ENCODE measurements around the gene EXOSC5.

The EXOSC5 gene

DNA sequence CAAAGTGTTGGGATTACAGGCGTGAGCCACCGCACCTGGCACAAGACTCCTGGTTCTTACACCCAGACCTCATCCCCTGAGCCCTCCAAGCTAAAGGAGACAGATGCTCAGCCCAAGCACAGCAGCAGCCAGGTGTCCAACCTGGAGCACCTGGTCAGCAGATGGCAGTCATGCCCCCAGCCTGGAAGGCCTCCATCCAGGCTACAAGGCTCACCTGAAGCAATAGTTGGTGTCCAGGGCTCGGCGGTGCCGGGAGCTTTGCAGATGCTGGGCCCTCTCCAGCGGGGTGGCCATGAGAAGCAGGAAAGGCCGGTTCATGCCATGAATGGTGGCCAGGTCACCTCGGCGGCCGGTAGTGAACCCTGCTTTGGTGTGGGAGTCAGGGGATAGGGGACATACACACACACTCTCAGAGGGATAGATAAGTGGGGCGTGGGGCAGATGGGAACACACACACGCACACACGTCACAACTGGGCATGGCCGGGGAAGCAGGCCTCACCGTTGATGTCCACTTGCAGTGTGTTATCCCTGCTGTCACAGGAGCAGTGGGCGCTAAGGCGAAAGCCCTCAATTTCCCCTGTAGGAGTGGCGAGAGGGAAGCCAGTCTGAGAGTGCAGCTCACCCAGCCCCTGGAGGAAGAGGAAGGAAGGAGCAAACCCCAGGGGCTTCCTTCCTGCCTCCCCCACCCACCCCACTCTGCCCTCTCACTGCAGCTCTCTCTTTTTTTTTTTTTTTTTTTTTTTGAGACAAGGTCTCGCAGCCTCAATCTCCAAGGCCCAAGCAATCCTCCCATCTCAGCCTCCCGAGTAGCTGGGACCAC lies 55.3 kb downstream of the EXOSC5 start:
- no peak for DNase-seq

GRCh38 chr19:41339936-41340335 lies 57.2 kb downstream of the EXOSC5 start:
- DNase-seq = no peak
